Adrenal gland (tissue), 19 donors: Measurements from ENCODE around the gene PDE4C. TPM values are rescaled to one million over a fixed set of nuclear protein-coding genes. Genes with fewer than 3 reads are reported as not detected.

Experiments used
- DNase-seq, 7 donors: peaks; one replicate each; pipeline ENCODE4 v3.0.0-alpha.2; 2019 to 2020
- H3K27ac ChIP-seq, 5 donors: fragments of 200-600 bp; sonication (generic) in 4 of 5; 1 replicate in 3 of 5; 2 replicates in 2 of 5; pipeline versions ENCODE4 v1.5.1 to v1.8.0; 2016 to 2020; ENCODE audit warnings: mild to moderate bottlenecking in 1 of 5
- H3K27me3 ChIP-seq: fragments of 200-600 bp; 2 replicates; pipeline ENCODE4 v1.8.0; 2021
- H3K36me3 ChIP-seq, 2 donors: fragments of 200-600 bp; replicated peaks in 1 of 2; 1 replicate in 1 of 2; 2 replicates in 1 of 2; pipeline versions ENCODE4 v1.5.1 to v1.8.0; 2018 to 2022
- H3K4me1 ChIP-seq, 2 donors: fragments of 200-600 bp; replicated peaks in 1 of 2; 1 replicate in 1 of 2; 2 replicates in 1 of 2; pipeline versions ENCODE4 v1.5.1 to v1.8.0; 2018 to 2021
- H3K4me3 ChIP-seq, 4 donors: fragments of 200-600 bp; sonication (generic) in 3 of 4; one replicate each; pipeline ENCODE4 v1.5.1; 2016 to 2018
- H3K9me3 ChIP-seq, 3 donors: fragments of 200-600 bp; sonication (generic) in 1 of 3; replicated peaks in 1 of 3; 1 replicate in 2 of 3; 2 replicates in 1 of 3; pipeline versions ENCODE4 v1.5.1 to v1.8.0; 2016 to 2021
- POLR2A ChIP-seq, 2 donors: fragments of 450-650 bp; IDR thresholded peaks; one replicate each; pipeline ENCODE4 v1.6.1; 2017; ENCODE audit warnings: antibody characterized with exemption in 2 of 2, mild to moderate bottlenecking in 2 of 2, moderate library complexity in 1 of 2
- WGBS, 4 donors: extraction: QIAGEN DNeasy Blood & Tissue Kit in 2 of 4; methylation state at CpG; one replicate each; pipeline versions ENCODE4 v1.1.5 to v1.1.7; 2013 to 2017; 5-methylcytosine and 5-hydroxymethylcytosine counted together
- intact Hi-C, 2 donors: fragments of 100-400 bp; cut with DNase I; formaldehyde crosslinking; loops; one replicate each; pipeline versions ENCODE4 v1.14.1 to v1.15.0; 2022 to 2023
- long read RNA-seq, 10 donors: library from polyadenylated mRNA in 3 of 10; unstranded in 2 of 10; stranded (forward) in 1 of 10; transcript quantifications; one replicate each; pipeline ENCODE4 v2.0.0 and lab custom pipeline, GENCODE V29; 2021 to 2026
- polyA plus RNA-seq, 3 donors: library from polyadenylated mRNA; stranded (reverse); fragments of 200-250 nt in 2 of 3; fragments of 350-450 nt in 1 of 3; fragmentation: Illumina TruSeq in 1 of 3; extraction: RNeasy Lipid Tissue Mini Kit (QIAGEN cat#74804) in 1 of 3; gene quantifications; one replicate each; pipeline ENCODE4 v1.2.3, GENCODE V29; 2013 to 2014
- total RNA-seq, 9 donors: library from RNA; depleted of rRNA in 4 of 9; stranded (reverse); fragments of >200 nt in 4 of 9; fragments of 120-200 nt in 1 of 9; fragmentation: NEBNext Ultra II Directional in 1 of 9; extraction: Animal tissue kit (Norgen Biotek cat#: 25700) in 1 of 9; gene quantifications; one replicate each; pipeline versions ENCODE4 v1.1.0 to v1.2.4, GENCODE V29; 2013 to 2023
- TF ChIP-seq, protein P1 (sequence below), 6 experiments: fragments of 450-650 bp in 4 of 6; fragments of 200-600 bp in 2 of 6; sonication (generic) in 1 of 6; IDR thresholded peaks; 1 replicate in 5 of 6; 2 replicates in 1 of 6; pipeline versions ENCODE4 v1.5.1 to v1.8.0; 2016 to 2021; ENCODE audit warnings: antibody characterized with exemption in 6 of 6, mild to moderate bottlenecking in 2 of 6, moderate library complexity in 1 of 6
- donor health status: healthy with polysubstance abuse.
- donor health status: Bipolar disorder and iron deficiency.
- donor health status: DM: yes; HTN: yes; CAD: no.
- donor health status: DM: no; HTN: no; CAD: no.
- donor health status: DM: no; HTN: no; CAD: no.
- donor health status: DM: yes; HTN: yes; CAD: no.

PDE4C gene
- total RNA-seq (1 to 10 TPM in 2 of 9 donors, under 1 TPM in 7; 0.11 to 1.7 (median 0.39) TPM), polyA plus RNA-seq (1 to 10 TPM in 1 of 3 donors, under 1 TPM in 1, not detected in 1; 0.77 to 2.4 TPM)
- long read RNA-seq, donor 1, result 0 reads
- long read RNA-seq, donor 2, result 0 reads
- long read RNA-seq, donor 3, result 0 reads
- long read RNA-seq, donor 4, result 0 reads
- long read RNA-seq, donor 5, partial matches to known transcripts, result 0 of 1 reads
- long read RNA-seq, donor 5, other reads (novel, unspliced or antisense), result 1 of 1 reads
- long read RNA-seq, donor 6, result 0 reads
- long read RNA-seq, donor 7, result 0 reads
- long read RNA-seq, donor 8, result 0 reads
- long read RNA-seq, donor 9, result 0 reads
- long read RNA-seq, donor 10, result 0 reads

DNA sequence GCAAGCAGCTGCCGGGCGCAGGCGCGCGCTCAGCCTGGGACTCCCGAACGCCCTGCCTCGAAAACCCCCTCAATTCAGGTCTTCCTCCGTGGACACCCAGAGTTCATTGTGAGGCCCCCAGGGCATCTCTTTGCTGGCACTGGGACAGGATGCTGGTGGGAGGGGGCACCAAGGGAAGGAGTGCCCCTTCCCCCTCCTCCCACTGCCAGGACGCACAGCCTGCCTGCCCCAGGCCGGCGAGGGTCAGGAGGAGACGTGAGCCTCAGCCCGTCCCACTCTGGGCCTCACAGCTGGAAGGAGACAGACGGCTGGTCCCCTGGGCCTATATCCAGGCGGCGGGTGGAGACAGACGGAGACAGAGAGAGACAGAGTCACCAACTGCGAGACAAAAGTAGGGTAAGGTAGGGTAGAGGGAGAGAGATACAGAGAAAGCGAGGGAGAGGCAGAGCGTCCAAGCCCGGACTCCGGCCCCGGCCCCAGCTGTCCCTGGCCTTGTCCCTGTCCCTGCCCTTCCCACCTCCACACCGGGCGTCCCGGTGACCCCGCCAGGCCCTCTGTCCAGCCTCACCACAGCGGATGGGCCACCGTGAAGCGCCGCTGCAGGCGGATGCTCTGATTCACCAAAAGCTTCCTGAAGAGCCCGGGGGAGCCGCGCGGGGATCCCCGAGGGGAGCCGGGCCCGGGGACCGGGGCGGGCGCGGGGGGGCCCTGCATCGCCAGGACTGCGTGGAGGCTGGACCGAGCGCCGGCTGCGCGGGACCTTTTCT is at the start of gene PDE4C:
TSS of gene PDE4C (minus strand) at position 737 of the 767 bp plus-strand sequence. CDS start at position 714, 23 bp downstream.
- Histone ChIP-seq H3K27ac (peak within 1 kb of the TSS in 2 of 5 donors; percentile 10 to 66), H3K4me1 (peaks cover 7 to 18% of the 10 kb centered on the region in 2 donors), H3K4me3 (no peak within 1 kb of the TSS), H3K9me3 (no peaks in the 10 kb centered on the region), H3K27me3 (peaks cover 24% of the 10 kb centered on the region), H3K36me3 (no peaks in the 10 kb centered on the region)
- DNase-seq, result peak in 3 of 7 donors; percentile 25 to 36 (median 33)
- intact Hi-C loops, result no loop called here
- TF ChIP-seq POLR2A (IDR thresholded peaks at IDR 0.05), result no peak
- TF ChIP-seq, protein P1, sequence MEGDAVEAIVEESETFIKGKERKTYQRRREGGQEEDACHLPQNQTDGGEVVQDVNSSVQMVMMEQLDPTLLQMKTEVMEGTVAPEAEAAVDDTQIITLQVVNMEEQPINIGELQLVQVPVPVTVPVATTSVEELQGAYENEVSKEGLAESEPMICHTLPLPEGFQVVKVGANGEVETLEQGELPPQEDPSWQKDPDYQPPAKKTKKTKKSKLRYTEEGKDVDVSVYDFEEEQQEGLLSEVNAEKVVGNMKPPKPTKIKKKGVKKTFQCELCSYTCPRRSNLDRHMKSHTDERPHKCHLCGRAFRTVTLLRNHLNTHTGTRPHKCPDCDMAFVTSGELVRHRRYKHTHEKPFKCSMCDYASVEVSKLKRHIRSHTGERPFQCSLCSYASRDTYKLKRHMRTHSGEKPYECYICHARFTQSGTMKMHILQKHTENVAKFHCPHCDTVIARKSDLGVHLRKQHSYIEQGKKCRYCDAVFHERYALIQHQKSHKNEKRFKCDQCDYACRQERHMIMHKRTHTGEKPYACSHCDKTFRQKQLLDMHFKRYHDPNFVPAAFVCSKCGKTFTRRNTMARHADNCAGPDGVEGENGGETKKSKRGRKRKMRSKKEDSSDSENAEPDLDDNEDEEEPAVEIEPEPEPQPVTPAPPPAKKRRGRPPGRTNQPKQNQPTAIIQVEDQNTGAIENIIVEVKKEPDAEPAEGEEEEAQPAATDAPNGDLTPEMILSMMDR (IDR thresholded peaks at IDR 0.05), result no peak
- WGBS, 4 donors, result 6 to 14% (median 7%) methylated on average over 16 to 51 of the region's 51 CpGs

DNA sequence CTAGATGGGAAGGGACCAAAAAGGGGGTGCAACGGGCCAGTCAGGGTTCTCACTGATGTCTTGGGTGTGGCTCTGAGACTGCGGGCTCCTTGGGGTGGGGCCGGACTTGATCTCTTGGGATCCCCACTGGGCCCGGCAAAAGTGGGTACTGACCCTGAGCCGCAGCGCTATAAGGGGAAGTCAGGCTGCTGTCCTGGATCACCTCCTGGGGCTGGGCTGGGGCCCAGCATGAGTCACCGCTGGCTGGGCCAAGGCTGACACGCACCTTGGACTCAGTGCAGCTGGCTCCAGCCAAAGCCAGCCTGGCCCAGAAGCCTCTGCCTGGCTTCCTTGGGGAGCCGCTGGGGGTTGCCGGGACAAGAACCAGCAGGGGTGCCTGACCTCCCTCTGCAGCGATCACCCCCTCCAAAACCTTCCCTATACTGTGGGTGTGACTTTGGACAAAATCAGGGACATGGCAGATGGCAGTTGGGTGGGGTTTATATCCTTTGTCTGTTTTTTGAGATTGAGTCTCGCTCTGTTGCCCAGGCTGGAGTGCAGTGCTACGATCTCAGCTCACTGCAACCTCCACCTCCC is 48.6 kb upstream of the PDE4C start:
- WGBS, 4 donors, result 8 to 42% (median 26%) methylated on average over 3 to 13 of the region's 13 CpGs
- Histone ChIP-seq H3K9me3 (no peaks in the 10 kb centered on the region), H3K4me1 (peaks cover 34 to 47% of the 10 kb centered on the region in 2 donors), H3K4me3 (no peak overlapping the region), H3K27ac (peak overlapping the region; percentile 8 to 83 (median 78)), H3K36me3 (peaks cover 0 to 12% of the 10 kb centered on the region in 2 donors), H3K27me3 (no peaks in the 10 kb centered on the region)
- TF ChIP-seq POLR2A (IDR thresholded peaks at IDR 0.05), result peak; percentile 39 to 62
- TF ChIP-seq, protein P1 (IDR thresholded peaks at IDR 0.05), result peak in 2 of 6 experiments; percentile 17 to 21
- intact Hi-C loops, result loop anchor here in 1 of 2 donors (5.0 to 10.0 kb wide), 2 partner anchors 52 to 130 kb away; no protein-coding TSS in a partner anchor
- peak; percentile 90 to 96 (median 93) for DNase-seq

DNA sequence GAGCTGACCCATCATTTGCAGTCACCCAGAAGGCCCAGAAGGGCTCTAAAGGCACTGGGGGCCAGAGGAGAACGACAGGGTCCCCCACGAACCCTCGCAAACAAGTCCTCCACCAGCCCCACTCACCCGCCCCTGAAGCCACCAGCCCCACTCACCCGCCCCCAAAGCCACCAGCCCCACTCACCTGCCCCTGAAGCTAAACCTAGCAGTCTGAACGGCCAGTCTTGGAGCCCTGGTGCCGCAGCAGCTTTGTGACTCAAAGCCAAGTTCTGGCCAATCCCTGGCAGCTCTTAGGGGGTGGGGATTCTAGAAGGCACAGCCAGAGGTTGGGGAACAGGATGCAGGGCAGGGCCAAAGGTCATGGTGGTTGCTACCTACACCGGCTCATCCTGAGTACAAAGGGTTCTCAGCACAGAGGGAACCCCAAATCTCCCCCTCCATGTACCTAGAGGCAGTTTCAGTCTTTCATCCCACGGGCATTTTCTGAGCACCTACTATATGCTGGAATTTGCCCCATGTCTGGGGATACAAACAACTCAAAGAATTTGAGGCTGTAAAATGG is 48.1 kb upstream of the PDE4C start, which contains the start of gene IQCN:
TSS of gene IQCN (minus strand) at position 234 of the 562 bp plus-strand sequence. CDS start 4,974 bp downstream, outside the sequence.
- WGBS, 4 donors, result 47 to 70% (median 62%) methylated on average over 6 to 9 of the region's 9 CpGs
- intact Hi-C loops, result loop anchor here in 1 of 2 donors (10.0 kb wide), 1 partner anchor 131 kb away; no protein-coding TSS in a partner anchor
- Histone ChIP-seq H3K4me3 (no peak within 1 kb of the TSS), H3K36me3 (peaks cover 0 to 12% of the 10 kb centered on the region in 2 donors), H3K4me1 (peaks cover 34 to 47% of the 10 kb centered on the region in 2 donors), H3K27ac (peak within 1 kb of the TSS; percentile 8 to 83 (median 78)), H3K9me3 (no peaks in the 10 kb centered on the region), H3K27me3 (no peaks in the 10 kb centered on the region)
- TF ChIP-seq, protein P1 (IDR thresholded peaks at IDR 0.05), result no peak
- TF ChIP-seq POLR2A (IDR thresholded peaks at IDR 0.05), result no peak
- DNase-seq, result peak in 6 of 7 donors; percentile 70 to 79 (median 74)
